Fibroblast of villous mesenchyme (primary cell): ENCODE data around the gene ARHGAP6. TPM values are rescaled to one million over a fixed set of nuclear protein-coding genes. Genes with fewer than 3 reads are reported as not detected.

Source experiments
- DNase-seq: peaks from one replicate; pipeline ENCODE4 v3.0.0-alpha.2; 2010; ENCODE audit warnings: low read depth
- H3K4me3 ChIP-seq: 2 replicates; pipeline ENCODE4 v1.5.1; 2011; ENCODE audit warnings: low read depth, mild to moderate bottlenecking, low read length
- total RNA-seq: library from RNA; depleted of rRNA; stranded (reverse); fragments of >200 nt; gene quantifications from 2 replicates; pipeline ENCODE4 v1.2.3, GENCODE V29; 2012
- TF ChIP-seq, protein P1 (sequence below): IDR thresholded peaks from 2 replicates; pipeline ENCODE4 v1.5.1; 2012; ENCODE audit warnings: low read depth, mild to moderate bottlenecking, low read length; ENCODE audit not compliant: insufficient read depth

Gene ARHGAP6
- total RNA-seq, 1 donor: 1.7 TPM

- no peak for DNase-seq
- TF ChIP-seq, protein P1, sequence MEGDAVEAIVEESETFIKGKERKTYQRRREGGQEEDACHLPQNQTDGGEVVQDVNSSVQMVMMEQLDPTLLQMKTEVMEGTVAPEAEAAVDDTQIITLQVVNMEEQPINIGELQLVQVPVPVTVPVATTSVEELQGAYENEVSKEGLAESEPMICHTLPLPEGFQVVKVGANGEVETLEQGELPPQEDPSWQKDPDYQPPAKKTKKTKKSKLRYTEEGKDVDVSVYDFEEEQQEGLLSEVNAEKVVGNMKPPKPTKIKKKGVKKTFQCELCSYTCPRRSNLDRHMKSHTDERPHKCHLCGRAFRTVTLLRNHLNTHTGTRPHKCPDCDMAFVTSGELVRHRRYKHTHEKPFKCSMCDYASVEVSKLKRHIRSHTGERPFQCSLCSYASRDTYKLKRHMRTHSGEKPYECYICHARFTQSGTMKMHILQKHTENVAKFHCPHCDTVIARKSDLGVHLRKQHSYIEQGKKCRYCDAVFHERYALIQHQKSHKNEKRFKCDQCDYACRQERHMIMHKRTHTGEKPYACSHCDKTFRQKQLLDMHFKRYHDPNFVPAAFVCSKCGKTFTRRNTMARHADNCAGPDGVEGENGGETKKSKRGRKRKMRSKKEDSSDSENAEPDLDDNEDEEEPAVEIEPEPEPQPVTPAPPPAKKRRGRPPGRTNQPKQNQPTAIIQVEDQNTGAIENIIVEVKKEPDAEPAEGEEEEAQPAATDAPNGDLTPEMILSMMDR: no peak
- no peak overlapping the region for H3K4me3 ChIP-seq
Measured at GRCh38 chrX:11119313-11119943, 546.3 kb downstream of the ARHGAP6 start.

GRCh38 chrX:11117745-11118144, 548.0 kb downstream of the ARHGAP6 start:
- DNase-seq: no peak
- TF ChIP-seq, protein P1: no peak
- H3K4me3 ChIP-seq: no peak overlapping the region

DNA sequence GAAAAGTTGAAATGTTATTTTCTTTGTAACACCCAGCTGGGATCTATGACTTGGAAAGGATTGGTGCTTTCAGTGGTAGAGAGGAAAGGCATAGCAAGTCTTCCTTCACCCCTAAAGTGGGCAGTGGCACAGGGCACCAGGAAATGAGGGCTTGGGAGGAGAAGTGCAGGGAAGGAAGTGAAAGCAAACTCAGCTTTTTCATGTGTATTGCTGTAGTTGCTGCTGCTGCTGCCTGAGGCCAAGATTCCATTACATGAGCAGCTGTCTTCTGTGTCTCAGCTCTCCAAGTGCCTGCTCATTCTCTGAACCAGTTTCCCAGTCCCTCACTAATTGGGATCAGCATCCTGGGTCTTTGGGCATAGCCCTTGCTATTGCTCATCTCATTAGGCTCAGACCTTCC, 552.0 kb downstream of the ARHGAP6 start:
- peak; percentile 18 for DNase-seq
- no peak overlapping the region for H3K4me3 ChIP-seq
- TF ChIP-seq, protein P1: no peak

GRCh38 chrX:11111947-11112346, 553.8 kb downstream of the ARHGAP6 start:
- TF ChIP-seq, protein P1: no peak
- peak; percentile 5 for DNase-seq
- H3K4me3 ChIP-seq: peak overlapping the region; percentile 81

DNA sequence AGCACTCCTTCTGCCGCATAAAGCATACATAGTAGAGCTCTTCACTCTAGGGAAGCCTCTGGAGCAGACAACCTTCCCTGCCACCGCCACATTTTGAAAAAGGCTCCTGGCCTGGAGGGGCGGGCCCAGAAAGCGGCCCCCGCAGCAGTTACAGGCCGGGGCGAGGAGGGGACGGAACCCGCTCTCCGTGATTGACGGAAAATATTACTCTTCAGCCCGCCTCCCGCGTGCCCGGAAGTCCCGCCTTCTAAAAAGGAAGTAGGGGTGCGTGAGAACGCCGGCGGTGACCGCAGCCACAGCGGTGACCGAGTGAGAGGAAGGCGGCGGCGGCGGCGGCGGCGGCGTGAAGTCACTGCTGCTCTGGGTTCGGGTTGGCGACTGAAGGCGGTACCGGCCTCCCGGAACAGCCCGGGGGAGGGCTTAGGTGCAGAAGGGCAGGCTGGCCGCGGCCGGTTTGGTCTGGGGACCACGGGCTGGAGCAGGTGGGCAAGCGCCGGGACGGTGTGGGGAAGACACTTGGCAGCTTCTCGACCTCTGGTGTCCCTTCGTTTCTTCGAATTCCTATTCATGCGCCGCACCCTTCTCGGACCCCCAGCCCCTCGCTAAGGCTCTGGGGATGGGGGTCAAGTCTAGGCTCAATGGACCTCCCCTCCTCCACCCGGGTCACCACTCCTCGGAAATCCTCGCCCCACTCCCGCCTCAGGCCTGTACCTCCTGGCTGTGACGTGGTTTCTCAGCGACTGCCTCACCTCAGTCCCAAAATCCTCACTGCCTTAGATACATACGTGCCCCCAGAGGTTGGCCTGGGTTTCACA, 554.5 kb downstream of the ARHGAP6 start, which contains the start of gene HCCS:
Gene HCCS (plus strand): TSS at position 296 of the 815 bp plus-strand sequence. CDS start 729 bp downstream, outside the sequence.
- H3K4me3 ChIP-seq: peak within 1 kb of the TSS; percentile 81
- TF ChIP-seq, protein P1: no peak
- peak; percentile 84 for DNase-seq

GRCh38 chrX:11109968-11110367, 555.8 kb downstream of the ARHGAP6 start:
- no peak for DNase-seq
- TF ChIP-seq, protein P1: no peak
- H3K4me3 ChIP-seq: no peak overlapping the region
